Mucosa of stomach (tissue), 1 donor: ENCODE measurements around the gene MRPS6.

Experiments used
- H3K27me3 ChIP-seq: one replicate; pipeline ENCODE4 v1.7.0; 2013; ENCODE audit warnings: mild to moderate bottlenecking, low read length; ENCODE audit not compliant: control insufficient read depth, insufficient read depth
- H3K36me3 ChIP-seq: one replicate; pipeline ENCODE4 v1.7.0; 2013; ENCODE audit warnings: low read length; ENCODE audit not compliant: control insufficient read depth, insufficient read depth
- H3K4me1 ChIP-seq: one replicate; pipeline ENCODE4 v1.7.0; 2013; ENCODE audit warnings: mild to moderate bottlenecking, low read length; ENCODE audit not compliant: control insufficient read depth, insufficient read depth
- H3K4me3 ChIP-seq: one replicate; pipeline ENCODE4 v1.7.0; 2013; ENCODE audit warnings: low read length
- H3K9ac ChIP-seq: one replicate; pipeline ENCODE4 v1.7.0; 2013; ENCODE audit warnings: mild to moderate bottlenecking, low read length, moderate library complexity
- H3K9me3 ChIP-seq: one replicate; pipeline ENCODE4 v1.7.0; 2013; ENCODE audit warnings: mild to moderate bottlenecking, low read length, moderate library complexity; ENCODE audit not compliant: control insufficient read depth
- donor health status: Pancreatic carcinoma.

Gene MRPS6

DNA sequence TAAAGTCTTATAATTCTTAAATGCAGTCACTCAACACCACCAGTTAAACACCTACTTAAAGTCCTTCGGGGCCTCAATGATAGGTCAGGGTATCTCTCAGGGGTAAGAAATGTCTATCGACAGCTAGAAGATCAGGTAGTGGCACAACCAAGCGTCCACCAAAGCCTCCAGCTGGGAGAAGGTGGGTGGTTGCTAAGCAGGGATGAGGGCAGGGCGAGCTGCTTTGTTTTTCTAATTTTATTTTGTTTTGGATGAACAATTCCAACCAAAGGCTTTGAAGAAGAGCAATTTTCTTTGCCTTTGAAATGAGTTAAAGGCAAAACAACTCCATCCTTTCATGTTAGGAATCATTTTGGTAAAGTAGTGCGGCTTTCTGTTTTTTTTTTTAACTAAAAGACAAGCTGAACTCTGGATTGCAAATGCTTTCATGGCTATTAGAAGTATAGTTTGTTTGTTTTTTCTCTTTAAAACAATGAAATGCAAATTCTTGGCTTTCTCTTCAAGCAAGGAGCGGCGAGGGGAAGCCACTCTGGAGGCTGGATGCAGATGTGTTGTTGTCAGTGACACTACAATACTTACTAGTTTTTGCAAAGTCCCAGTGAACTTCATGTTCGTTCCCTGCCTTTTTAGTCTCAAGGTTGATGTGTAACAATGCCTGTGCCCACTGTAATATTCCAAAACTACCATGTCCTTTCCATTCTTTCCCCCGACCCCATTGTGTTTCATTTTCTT lies 106.0 kb downstream of the MRPS6 start:
- H3K4me1 ChIP-seq, result no peaks in the 10 kb centered on the region

DNA sequence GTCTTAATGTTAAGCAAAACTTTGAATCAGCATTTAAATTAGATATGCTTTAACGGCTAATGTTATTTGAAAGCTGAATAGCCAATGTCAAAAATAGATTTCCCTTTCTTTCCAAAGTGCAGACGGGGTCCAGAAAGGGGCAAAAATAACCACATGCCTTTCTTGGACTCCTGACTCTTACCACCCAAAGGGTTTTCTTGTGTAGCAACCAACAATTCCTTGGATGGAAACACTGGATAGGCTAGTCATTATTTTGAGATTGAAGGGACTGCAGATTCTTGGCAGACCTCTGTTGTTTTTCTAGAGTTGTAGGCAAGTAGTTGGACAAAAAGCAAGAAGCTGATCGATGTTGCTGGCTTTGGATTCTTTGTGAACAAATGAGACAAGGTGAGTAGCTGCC lies 107.0 kb downstream of the MRPS6 start:
- Histone ChIP-seq H3K4me3 (no peak overlapping the region), H3K27me3 (no peaks in the 10 kb centered on the region), H3K9ac (no peak overlapping the region), H3K9me3 (no peaks in the 10 kb centered on the region), H3K36me3 (no peaks in the 10 kb centered on the region), H3K4me1 (no peaks in the 10 kb centered on the region)

More for the DNA sequence above, 106.0 kb downstream of the MRPS6 start:
- no peak overlapping the region for H3K9ac ChIP-seq
- H3K9me3 ChIP-seq, result no peaks in the 10 kb centered on the region
- H3K27me3 ChIP-seq, result no peaks in the 10 kb centered on the region
- no peak overlapping the region for H3K4me3 ChIP-seq
- H3K36me3 ChIP-seq, result no peaks in the 10 kb centered on the region

DNA sequence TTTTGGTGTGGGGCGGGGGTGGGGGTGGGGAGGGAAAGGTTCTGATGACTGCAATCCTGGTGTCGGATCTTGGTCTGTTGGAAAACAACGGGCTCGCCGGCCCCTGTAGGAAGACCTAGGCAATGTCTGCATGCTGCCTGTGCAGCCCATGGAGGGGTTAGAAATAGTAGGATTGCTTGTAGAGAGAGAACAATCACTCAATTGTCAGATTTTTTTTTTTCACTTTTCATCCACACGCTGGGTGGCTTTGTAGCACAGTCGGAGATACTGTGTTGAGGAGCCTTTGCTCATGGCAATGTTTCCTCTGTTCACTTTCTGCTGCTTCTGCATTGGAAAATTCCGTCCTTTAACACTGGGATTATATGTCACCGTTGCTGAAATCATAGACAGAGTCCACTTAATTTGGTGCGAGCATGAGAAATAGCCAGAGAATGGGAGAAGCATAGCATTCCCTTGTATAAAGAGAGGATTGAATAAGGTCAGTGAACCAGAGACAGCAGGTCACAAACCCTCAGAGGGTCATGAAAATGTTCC lies 107.5 kb downstream of the MRPS6 start:
- Histone ChIP-seq H3K9ac (no peak overlapping the region), H3K27me3 (no peaks in the 10 kb centered on the region), H3K9me3 (no peaks in the 10 kb centered on the region), H3K4me1 (no peaks in the 10 kb centered on the region), H3K4me3 (no peak overlapping the region), H3K36me3 (no peaks in the 10 kb centered on the region)

DNA sequence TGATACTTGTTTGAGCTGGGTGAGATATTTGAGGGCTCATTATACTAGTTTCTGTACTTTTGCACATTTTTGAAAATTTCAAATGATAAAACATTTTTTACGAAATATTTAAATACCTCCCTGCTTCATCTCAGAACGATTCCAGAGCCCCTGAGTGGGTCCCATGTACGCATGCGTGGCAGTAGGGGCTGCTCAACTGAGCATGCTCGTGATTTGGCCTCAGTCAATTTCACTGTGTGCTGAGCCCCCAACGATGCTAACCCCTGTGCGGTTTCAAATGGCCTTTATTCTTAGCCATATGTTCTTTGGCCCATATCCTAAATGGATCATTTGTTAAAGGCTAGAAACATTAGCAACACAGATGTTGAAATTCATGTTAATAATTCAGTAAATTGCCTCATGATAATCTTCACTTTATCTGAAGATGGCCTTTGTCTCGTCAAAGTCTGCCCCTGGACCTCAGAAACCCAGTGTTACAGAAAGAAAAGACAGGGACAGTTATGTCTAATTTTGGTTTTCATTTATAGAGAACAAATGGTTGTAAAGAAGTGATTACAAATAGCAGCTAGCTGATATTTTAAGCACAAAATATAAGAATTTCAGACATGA lies 108.2 kb downstream of the MRPS6 start:
- no peak overlapping the region for H3K4me3 ChIP-seq
- no peak overlapping the region for H3K9ac ChIP-seq

DNA sequence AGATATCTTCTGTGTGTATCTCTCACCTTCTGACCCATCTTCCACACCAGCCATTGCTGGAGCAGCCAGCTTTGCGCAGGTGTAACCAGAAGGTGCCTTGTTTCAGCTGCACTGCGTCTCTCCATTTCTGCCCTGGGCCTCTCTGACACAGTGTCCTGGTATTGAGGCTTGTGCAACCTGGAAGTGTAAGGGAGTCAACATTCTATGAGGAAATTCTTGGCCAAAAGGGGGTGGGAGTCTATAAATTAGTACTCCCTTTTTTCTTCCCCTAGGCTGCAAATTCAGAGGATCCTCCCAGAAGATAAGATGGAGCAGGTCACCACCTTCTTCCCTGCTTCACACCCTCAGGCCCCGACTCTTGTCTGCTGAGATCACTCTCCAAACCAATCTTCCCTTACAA lies 109.1 kb downstream of the MRPS6 start:
- Histone ChIP-seq H3K27me3 (no peaks in the 10 kb centered on the region), H3K4me3 (no peak overlapping the region), H3K9ac (no peak overlapping the region), H3K9me3 (no peaks in the 10 kb centered on the region), H3K36me3 (no peaks in the 10 kb centered on the region), H3K4me1 (no peaks in the 10 kb centered on the region)

More for the DNA sequence above, 108.2 kb downstream of the MRPS6 start:
- H3K36me3 ChIP-seq, result no peaks in the 10 kb centered on the region
- H3K27me3 ChIP-seq, result no peaks in the 10 kb centered on the region
- H3K4me1 ChIP-seq, result no peaks in the 10 kb centered on the region
- no peaks in the 10 kb centered on the region for H3K9me3 ChIP-seq

DNA sequence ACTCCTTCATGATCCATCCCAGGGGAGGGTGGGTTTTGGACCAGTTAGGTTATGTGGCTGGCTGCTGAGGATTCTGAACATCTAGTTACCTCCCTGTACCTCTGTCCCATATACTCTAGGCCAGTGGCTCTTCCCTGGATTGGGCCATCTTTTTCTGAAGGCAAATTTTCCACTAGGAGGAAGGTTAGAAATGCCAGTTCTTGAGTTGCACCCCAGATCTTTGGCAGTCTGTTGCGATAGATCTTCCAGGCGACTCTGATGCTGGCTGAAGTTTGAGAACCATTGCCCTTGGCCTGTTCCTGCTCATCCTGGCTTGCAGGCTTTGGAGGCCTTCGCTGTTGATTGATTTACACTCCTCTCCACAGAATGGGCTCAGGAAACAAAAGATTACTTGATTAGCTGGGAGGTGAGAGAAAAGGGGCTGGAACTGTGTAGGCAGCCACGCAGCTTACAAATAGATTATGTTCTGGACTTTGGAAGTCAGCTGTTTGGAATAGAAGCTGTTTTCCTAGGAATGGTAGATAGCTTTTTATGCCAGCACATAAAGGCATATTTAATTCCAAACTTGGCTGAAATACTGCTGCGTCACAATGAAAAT lies 110.1 kb downstream of the MRPS6 start:
- Histone ChIP-seq H3K9ac (no peak overlapping the region), H3K27me3 (no peaks in the 10 kb centered on the region), H3K36me3 (no peaks in the 10 kb centered on the region), H3K9me3 (no peaks in the 10 kb centered on the region), H3K4me1 (no peaks in the 10 kb centered on the region), H3K4me3 (no peak overlapping the region)

DNA sequence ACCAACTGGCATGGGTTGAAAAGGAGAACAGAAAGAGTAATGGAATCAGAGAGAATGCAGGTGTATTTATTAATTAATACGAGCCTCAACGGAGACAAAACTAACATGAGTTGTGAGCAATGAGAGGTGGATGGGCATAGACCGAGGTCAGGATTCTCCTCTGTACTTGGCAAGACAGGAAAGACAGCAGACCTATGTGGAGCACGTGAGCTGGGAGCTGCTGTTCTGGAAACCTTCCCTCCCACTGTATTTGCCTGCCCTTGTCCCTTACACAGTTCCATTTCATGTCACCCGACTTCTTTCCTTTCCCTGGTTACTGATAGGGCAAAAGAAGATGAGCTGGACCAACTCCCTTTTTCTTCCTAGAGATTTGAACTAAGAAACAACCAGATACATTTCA lies 110.9 kb downstream of the MRPS6 start:
- Histone ChIP-seq H3K9me3 (no peaks in the 10 kb centered on the region), H3K36me3 (no peaks in the 10 kb centered on the region), H3K27me3 (no peaks in the 10 kb centered on the region), H3K4me1 (no peaks in the 10 kb centered on the region), H3K4me3 (no peak overlapping the region), H3K9ac (no peak overlapping the region)

DNA sequence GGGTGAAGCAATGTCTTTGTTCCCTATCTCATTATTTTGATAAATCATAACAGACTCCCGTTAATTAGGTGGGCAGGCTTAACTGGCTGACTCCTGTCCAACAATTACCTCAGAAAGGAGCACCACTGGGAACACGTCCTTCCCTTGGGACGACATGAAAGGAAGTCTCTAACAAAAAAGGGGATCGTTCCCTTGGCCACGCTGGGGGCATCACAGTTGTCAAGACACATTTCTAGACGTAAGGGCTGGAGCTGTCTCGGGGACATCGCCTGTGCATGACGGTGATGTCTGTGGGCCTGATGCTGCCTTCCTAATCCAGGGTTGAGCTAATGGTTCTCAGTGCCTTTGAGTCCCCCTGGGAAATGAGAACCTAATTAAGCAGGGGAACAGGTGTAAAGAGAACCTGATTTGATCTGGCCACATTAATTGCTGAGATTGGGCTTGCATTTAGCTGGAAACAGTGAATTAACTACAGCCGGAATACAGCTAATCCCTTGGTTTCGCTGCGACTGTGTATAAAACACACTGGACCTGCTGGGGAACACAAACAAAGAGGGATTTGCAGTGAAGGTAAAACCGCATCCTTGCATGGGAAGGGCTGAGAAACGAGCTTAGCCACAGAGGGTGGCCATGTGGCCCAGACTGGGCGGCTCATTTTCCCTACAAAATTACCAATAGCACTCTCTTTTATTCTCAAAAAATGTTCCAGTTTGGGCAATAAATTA lies 111.8 kb downstream of the MRPS6 start:
- Histone ChIP-seq H3K4me1 (no peaks in the 10 kb centered on the region), H3K27me3 (no peaks in the 10 kb centered on the region), H3K9ac (no peak overlapping the region), H3K9me3 (no peaks in the 10 kb centered on the region), H3K4me3 (no peak overlapping the region), H3K36me3 (no peaks in the 10 kb centered on the region)

DNA sequence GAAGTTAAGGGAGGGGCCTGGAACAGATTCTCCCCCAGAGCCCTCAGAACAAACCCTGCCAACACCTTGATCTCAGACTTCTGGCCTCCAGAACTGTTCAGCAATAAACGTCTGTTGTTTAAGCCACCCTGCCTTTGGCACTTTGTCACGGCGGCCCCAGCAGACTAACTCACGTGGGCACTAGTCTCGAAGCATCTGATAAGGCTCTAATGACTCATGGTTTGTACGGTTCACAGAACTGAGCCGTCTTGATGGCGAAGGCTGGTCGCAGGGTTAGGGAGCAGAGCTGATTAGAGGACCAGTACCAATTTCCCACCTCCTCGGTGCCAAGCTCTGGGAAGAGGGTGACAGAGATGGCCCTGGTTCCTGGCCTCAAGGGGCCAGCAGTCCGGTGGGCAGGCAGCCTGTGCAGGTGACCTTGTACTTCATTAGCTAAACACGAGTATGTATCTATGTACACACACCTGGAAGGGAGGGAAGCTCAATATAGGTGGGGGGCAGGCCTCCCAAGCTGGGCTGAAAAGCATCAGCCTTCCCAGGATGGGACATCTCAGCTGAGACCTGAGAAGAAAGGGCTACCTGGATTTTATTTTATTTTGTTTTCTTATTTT lies 112.8 kb downstream of the MRPS6 start:
- Histone ChIP-seq H3K9me3 (no peaks in the 10 kb centered on the region), H3K4me1 (no peaks in the 10 kb centered on the region), H3K27me3 (no peaks in the 10 kb centered on the region)

DNA sequence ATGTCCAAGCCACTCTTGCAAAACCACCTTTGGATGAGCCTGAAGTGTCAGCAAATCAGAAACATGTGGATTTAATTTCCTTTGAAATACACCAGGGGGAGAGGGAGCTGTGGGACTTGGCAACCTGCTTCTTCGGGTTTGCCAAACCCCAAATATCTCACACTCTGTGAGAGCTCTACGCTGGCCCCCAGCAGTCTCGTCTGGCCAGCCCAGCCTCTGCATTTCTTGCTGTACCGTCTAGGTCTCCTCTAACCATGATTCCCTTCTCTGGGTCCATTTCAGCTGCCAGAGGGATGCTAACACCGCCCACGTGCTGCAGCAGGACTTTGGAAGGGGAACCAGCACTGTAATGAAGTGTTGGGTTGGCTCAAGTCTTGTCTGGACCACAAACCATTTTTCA lies 114.6 kb downstream of the MRPS6 start:
- Histone ChIP-seq H3K9ac (no peak overlapping the region), H3K4me1 (no peaks in the 10 kb centered on the region), H3K9me3 (no peaks in the 10 kb centered on the region), H3K36me3 (no peaks in the 10 kb centered on the region), H3K4me3 (no peak overlapping the region), H3K27me3 (no peaks in the 10 kb centered on the region)

More for the DNA sequence above, 112.8 kb downstream of the MRPS6 start:
- Histone ChIP-seq H3K36me3 (no peaks in the 10 kb centered on the region), H3K4me3 (no peak overlapping the region), H3K9ac (no peak overlapping the region)

DNA sequence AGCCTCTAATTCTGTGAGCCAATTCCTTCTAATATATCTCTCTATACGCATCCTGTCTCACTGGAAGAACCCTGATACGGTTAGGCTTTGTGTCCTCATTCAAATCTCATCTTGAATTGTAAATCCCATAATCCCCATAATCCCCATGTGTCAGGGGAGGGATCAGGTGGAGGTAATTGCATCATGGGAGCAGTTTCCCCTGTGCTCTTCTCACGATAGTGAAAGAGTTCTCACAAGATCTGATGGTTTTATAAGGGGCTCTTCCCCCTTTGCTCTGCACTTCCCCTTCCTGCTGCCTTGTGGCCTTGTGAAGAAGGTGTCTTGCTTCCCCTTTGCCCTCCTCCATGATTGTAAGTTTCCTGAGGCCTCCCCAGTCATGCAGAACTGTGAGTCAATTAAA lies 116.1 kb downstream of the MRPS6 start:
- no peaks in the 10 kb centered on the region for H3K27me3 ChIP-seq
- no peak overlapping the region for H3K9ac ChIP-seq
- H3K36me3 ChIP-seq, result no peaks in the 10 kb centered on the region
- no peaks in the 10 kb centered on the region for H3K4me1 ChIP-seq
- H3K4me3 ChIP-seq, result no peak overlapping the region
- H3K9me3 ChIP-seq, result no peaks in the 10 kb centered on the region
